ENCODE data around the gene CROCC2. TPM values are rescaled to one million over a fixed set of nuclear protein-coding genes. Genes with fewer than 3 reads are reported as not detected.

CROCC2 gene
- total and polyA plus RNA-seq, 10 of the 15 experiments (the other 5 are each of a cell fraction or from before 2014, with no cell fraction given): not detected

- ChIA-PET SMC1A (ENCODE audit: uncharacterized antibody, unreplicated experiment) (no interaction called here), POLR2A (no interaction called here), CTCF (interaction anchor here (0.6 kb wide), 1 partner anchor 287 kb away, joined by 4 read pairs; no protein-coding TSS in a partner anchor), RAD21 (ENCODE audit: unreplicated experiment) (no interaction called here)
- H3K36me3 ChIP-seq (ENCODE audit: control insufficient read depth in 2 of 2, insufficient read depth in 2 of 2, low read length in 1 of 2): no peaks in the 10 kb centered on the region
- H3K79me2 ChIP-seq (ENCODE audit: control insufficient read depth, insufficient read depth, low read length): no peaks in the 10 kb centered on the region
- H2AFZ ChIP-seq (ENCODE audit: control insufficient read depth, low read depth, low read length): no peak overlapping the region
- H3K9ac ChIP-seq (ENCODE audit: control insufficient read depth, insufficient read depth, low read length): no peak overlapping the region
- no peaks in the 10 kb centered on the region; a peak in 1 of 4 replicates for H3K27me3 ChIP-seq (replicated peaks in 1 of 2; ENCODE audit: control insufficient read depth in 2 of 2, insufficient read depth in 2 of 2, low read length in 1 of 2)
- no peak overlapping the region for H3K27ac ChIP-seq (ENCODE audit: control insufficient read depth, insufficient read depth)
- ATAC-seq (no peak), FAIRE-seq (no peak), DNase-seq (ENCODE audit: low read depth, low spot score) (no peak)
- no peaks in the 10 kb centered on the region for H3K4me1 ChIP-seq (ENCODE audit: control insufficient read depth, insufficient read depth, low read length)
- no TSS peak for BruUV-seq (replicated peaks)
- WGBS (ENCODE audit: insufficient coverage, insufficient replicate concordance, low lambda C conversion rate, missing lambda C conversion rate): 45% methylated on average over 28 of the region's 34 CpGs
- no peak overlapping the region for H3K4me3 ChIP-seq
- in situ Hi-C loops (cut with MboI) (no loop called here), intact Hi-C loops (cut with micrococcal nuclease; ENCODE audit: unreplicated experiment) (no loop called here)
- no peaks in the 10 kb centered on the region for H4K20me1 ChIP-seq (ENCODE audit: control insufficient read depth, insufficient read depth)
- no peak overlapping the region for H3K4me2 ChIP-seq (ENCODE audit: control insufficient read depth, insufficient read depth)
- TF ChIP-seq ZNF207 (IDR thresholded peaks at IDR 0.05; ENCODE audit: borderline replicate concordance) (no peak), SKIL (IDR thresholded peaks at IDR 0.05; ENCODE audit: low read depth, poor library complexity, severe bottlenecking) (no peak), JUNB (IDR thresholded peaks at IDR 0.05) (no peak), SMARCA5 (IDR thresholded peaks at IDR 0.05) (no peak), SREBF1 (IDR thresholded peaks at IDR 0.05; ENCODE audit: low read length) (no peak), POU2F2 (IDR thresholded peaks at IDR 0.05; ENCODE audit: borderline replicate concordance, low read depth, low read length) (no peak), TCF7 (IDR thresholded peaks at IDR 0.05; ENCODE audit: borderline replicate concordance) (no peak), ESRRA (IDR thresholded peaks at IDR 0.05; ENCODE audit: low read length) (no peak)
- TF ChIP-seq, protein P1, sequence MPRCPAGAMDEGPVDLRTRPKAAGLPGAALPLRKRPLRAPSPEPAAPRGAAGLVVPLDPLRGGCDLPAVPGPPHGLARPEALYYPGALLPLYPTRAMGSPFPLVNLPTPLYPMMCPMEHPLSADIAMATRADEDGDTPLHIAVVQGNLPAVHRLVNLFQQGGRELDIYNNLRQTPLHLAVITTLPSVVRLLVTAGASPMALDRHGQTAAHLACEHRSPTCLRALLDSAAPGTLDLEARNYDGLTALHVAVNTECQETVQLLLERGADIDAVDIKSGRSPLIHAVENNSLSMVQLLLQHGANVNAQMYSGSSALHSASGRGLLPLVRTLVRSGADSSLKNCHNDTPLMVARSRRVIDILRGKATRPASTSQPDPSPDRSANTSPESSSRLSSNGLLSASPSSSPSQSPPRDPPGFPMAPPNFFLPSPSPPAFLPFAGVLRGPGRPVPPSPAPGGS (IDR thresholded peaks at IDR 0.05; ENCODE audit: borderline replicate concordance, insufficient read depth, low read depth, low read length, poor library complexity, severe bottlenecking): no peak
- TF ChIP-seq, protein P2, sequence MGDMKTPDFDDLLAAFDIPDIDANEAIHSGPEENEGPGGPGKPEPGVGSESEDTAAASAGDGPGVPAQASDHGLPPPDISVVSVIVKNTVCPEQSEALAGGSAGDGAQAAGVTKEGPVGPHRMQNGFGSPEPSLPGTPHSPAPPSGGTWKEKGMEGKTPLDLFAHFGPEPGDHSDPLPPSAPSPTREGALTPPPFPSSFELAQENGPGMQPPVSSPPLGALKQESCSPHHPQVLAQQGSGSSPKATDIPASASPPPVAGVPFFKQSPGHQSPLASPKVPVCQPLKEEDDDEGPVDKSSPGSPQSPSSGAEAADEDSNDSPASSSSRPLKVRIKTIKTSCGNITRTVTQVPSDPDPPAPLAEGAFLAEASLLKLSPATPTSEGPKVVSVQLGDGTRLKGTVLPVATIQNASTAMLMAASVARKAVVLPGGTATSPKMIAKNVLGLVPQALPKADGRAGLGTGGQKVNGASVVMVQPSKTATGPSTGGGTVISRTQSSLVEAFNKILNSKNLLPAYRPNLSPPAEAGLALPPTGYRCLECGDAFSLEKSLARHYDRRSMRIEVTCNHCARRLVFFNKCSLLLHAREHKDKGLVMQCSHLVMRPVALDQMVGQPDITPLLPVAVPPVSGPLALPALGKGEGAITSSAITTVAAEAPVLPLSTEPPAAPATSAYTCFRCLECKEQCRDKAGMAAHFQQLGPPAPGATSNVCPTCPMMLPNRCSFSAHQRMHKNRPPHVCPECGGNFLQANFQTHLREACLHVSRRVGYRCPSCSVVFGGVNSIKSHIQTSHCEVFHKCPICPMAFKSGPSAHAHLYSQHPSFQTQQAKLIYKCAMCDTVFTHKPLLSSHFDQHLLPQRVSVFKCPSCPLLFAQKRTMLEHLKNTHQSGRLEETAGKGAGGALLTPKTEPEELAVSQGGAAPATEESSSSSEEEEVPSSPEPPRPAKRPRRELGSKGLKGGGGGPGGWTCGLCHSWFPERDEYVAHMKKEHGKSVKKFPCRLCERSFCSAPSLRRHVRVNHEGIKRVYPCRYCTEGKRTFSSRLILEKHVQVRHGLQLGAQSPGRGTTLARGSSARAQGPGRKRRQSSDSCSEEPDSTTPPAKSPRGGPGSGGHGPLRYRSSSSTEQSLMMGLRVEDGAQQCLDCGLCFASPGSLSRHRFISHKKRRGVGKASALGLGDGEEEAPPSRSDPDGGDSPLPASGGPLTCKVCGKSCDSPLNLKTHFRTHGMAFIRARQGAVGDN (IDR thresholded peaks at IDR 0.05): no peak
- H3K9me3 ChIP-seq (replicated peaks; ENCODE audit: control insufficient read depth, insufficient read depth, low read length): no peaks in the 10 kb centered on the region
Observed at GRCh38 chr2:240967681-240968621, 61.8 kb downstream of the CROCC2 start.

Measured in GM12878 (cell line).